GM03348 (cell line): ENCODE data around the gene NLRP14.

Experiments
- DNase-seq: peaks from one replicate; pipeline ENCODE4 v3.0.0; 2012; ENCODE audit warnings: low spot score

NLRP14 gene, protein sequence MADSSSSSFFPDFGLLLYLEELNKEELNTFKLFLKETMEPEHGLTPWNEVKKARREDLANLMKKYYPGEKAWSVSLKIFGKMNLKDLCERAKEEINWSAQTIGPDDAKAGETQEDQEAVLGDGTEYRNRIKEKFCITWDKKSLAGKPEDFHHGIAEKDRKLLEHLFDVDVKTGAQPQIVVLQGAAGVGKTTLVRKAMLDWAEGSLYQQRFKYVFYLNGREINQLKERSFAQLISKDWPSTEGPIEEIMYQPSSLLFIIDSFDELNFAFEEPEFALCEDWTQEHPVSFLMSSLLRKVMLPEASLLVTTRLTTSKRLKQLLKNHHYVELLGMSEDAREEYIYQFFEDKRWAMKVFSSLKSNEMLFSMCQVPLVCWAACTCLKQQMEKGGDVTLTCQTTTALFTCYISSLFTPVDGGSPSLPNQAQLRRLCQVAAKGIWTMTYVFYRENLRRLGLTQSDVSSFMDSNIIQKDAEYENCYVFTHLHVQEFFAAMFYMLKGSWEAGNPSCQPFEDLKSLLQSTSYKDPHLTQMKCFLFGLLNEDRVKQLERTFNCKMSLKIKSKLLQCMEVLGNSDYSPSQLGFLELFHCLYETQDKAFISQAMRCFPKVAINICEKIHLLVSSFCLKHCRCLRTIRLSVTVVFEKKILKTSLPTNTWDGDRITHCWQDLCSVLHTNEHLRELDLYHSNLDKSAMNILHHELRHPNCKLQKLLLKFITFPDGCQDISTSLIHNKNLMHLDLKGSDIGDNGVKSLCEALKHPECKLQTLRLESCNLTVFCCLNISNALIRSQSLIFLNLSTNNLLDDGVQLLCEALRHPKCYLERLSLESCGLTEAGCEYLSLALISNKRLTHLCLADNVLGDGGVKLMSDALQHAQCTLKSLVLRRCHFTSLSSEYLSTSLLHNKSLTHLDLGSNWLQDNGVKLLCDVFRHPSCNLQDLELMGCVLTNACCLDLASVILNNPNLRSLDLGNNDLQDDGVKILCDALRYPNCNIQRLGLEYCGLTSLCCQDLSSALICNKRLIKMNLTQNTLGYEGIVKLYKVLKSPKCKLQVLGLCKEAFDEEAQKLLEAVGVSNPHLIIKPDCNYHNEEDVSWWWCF

DNA sequence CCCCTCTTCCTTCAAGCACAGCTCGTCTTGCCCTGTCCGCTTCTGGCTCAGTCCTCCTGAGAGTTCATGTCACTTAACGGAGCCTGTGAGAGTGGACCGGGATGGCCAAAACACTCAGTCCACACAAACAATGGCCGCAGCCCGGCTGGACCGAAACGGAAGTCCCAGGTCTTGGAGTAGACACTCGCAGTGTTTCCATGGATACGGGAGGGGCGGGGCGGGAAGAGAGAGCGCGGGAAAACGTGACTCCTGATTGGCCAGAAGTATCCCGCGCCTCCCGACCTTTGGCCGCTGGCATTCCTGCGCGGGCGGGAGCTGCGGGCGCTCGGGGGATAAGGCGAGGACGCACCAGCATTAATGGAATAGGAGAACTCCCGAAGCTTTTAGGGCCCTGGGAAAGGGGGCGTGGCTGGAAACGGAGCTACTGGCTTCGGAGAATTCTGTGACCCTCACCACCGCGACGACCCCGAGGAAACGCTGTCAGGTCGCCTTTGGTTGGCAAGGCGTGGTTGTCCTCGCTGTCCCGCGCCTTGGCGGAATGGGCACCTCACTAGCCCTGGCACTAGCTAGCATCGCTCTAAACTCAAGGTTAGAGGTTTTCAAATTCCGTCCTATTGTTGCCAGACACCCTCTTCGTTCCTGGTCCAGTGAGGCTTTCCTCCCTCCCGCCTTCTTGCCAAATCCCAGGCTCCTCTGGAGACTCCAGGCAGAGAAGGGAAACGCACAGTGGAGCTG lies at the start of gene NLRP14, which contains the start of gene ZNF214:
TSS of gene NLRP14 (plus strand) at position 297 of the 735 bp plus-strand sequence. CDS start 18,108 bp downstream, outside the sequence.
TSS of gene ZNF214 (minus strand) at position 164 of the 735 bp plus-strand sequence. CDS start 17,511 bp downstream, outside the sequence.
- DNase-seq, result peak; percentile 97

DNA sequence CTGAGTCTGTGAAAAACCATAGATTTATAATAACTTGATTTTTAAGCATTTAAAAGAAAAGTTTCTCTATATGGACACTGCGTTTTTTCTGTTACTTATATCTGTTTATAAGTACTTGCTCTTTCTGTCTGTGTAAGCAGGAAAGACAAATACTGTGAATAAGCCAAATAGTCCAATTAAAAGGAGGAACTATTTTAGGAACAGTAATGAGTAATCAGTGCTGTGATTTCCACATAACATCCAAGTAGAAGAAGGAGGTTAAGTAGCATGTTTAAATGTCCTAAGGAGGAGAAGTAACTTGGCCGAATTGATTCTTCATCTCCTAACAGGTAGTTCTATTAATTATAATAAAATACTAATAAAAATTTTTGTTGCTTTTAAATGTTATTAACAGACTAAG lies 40.9 kb upstream of the NLRP14 start:
- DNase-seq, result no peak

- no peak for DNase-seq
These were observed 33.8 kb upstream of the NLRP14 start for GRCh38 chr11:6986487-6986886.

- DNase-seq, result peak; percentile 16
These were observed 31.8 kb upstream of the NLRP14 start for GRCh38 chr11:6988506-6988905.

DNA sequence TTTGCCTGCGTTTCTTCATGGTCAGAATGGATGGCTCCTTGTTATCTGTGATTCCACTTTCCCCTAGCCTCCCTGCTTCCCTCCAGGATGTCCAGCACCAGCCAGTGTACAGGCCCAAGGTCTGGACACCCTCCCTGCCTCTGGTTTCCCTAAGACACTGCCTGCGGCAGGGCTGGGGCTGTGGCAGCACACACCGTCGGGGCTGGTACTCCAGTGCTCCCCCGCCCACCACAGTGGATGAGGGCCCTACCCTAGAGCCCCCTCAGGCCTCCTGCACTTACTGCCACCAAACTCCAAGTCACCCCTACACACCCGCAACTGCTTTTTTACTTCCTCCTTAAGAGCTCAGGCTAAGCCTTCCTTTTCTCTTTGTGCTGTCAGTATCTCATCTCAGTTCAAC lies 29.1 kb upstream of the NLRP14 start:
- DNase-seq, result no peak

- DNase-seq, result peak; percentile 38
These were observed 28.3 kb upstream of the NLRP14 start for GRCh38 chr11:6992026-6992425.

DNA sequence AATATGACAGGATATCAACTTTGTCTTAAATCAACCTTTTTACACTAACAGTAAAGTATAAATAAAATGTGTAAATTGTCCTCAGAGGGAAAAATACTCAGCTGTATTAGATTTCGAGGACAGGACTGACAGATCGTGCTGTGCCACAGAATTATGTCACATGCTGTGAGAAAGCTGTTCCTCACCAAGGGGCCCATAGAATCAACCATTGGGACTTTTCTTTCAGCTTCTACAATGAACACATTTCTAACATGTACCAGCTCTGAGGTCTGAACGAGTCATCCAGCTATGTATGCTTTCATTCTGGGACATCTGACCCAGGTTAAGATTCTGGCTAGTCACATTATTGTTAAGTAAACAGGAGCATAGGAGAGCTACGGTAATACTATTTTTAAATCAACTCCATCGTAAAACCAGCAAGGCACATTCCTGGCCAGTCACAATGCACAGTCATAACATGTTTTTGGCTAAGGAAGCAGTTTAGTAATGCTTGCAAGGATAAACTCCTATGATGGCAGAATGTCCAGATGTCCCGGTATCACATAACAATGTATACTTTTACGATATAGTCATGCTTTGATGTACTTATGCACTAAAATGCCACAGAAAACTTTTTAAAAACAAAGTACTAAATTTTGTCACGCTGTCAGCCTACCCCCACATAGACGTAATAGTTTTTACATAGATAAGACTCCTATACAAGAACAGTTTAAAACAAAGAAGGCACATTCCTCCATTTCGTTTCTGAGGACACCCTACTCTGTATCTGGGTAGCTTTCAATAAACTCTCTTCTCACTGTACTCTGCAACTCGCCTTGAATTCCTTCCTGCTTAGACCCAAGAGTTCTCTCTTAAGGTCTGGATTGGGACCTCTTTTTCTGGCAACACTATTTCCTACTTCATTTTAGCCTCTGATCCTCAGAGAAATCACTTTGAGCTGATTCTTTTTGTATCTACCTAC lies 27.5 kb upstream of the NLRP14 start:
- peak; percentile 27 for DNase-seq

DNA sequence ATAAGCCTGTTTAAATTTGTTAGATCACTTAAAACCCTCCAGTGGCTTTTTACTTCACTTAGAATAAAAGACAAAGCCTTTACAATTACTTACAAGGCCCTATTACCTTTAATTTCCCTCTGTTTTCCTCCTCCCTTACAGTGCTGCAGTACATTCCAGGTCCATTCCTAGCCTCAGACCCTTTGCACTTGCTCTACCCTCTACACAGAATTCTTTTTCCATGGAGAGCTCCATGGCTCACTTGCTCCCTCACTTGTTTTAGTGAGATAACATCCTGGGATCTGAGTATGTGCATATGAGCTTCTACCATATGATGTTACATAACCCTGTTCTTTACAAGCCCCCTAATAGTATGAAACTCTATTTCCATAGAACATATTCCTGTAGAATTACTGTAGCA lies 24.6 kb upstream of the NLRP14 start:
- no peak for DNase-seq

DNA sequence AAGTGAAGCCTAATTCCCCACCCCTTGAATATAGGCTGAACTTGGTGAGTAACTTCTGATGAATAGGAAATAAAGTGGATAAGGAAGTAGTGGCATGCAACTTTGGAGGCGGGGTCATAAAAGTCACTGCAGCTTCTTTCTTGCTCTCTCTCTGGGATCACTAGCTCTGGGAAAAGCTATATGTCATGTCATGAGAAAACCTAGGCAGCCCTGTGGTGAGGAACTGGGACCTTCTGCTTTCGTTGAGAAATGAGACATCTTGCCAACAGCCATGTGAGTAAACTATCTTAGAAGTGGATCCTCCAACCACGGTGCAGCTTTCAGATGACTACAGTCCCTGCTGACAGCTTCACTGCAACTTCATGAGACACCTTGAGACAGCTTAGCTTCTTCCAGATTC lies 15.8 kb upstream of the NLRP14 start:
- DNase-seq, result peak; percentile 16

GRCh38 chr11:7014118-7014517 lies 6.2 kb upstream of the NLRP14 start:
- DNase-seq, result no peak

DNA sequence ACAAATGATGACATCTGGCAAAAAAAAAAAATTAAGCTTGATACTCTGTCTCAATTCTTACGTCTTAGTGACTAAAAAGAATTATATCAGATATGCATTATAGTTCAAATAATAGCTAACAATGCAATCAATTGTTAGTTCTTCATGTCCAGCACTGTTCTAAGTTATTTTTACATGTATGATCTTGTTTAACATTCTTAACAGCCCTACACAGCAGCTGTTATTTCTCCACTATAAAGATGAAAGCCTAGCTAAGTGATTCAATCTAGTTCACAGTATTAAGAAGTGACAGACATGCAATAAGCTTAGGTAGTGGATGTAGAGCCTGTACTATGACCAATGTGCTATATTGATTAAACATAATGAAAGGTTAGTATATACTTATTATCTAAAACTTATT lies 4.3 kb upstream of the NLRP14 start:
- DNase-seq, result no peak

- peak; percentile 40 for DNase-seq
These were observed 638 bp upstream of the NLRP14 start for GRCh38 chr11:7019500-7020182.

DNA sequence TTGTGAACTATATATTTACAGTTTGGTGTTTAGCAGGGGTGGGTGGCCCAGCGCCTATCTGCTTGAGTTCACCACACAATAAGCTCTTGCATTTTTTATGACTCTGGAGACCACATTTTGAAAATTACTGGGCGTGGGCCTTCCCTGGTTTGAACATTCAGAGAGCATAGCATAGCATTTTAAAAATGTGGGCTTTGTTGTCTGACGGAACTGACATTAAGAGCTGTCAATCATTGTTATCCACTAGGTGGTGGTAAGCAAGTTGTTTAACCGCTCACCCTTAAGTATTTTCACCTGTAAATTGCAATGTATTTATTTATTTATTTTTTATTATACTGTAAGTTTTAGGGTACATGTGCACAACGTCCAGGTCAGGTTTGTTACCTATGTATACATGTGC lies 1.0 kb downstream of the NLRP14 start:
- no peak for DNase-seq

GRCh38 chr11:7028141-7028540 lies 7.9 kb downstream of the NLRP14 start:
- no peak for DNase-seq

DNA sequence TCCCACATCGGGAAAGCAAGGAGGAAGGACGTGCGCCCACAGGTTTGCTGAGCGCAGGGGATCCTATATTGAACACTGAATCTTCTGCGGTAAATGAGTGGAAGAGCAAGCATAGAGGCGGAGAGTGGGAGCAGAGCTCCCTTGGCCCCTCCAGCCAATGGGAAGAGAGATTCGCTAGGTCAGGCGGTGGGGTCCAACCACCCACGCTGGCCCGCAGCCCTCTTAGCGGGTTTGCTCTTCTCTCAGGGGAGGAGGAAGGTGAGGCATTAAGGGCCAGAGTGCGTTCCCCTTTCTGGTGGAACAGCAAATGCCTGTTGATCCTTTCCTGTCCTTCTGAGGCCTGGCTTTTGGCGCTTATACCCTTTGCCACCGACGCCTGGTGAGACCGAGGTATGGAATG lies 10.6 kb downstream of the NLRP14 start:
- no peak for DNase-seq

- DNase-seq, result no peak
These were observed 11.2 kb downstream of the NLRP14 start for GRCh38 chr11:7031471-7031871.

- no peak for DNase-seq
These were observed 12.4 kb downstream of the NLRP14 start for GRCh38 chr11:7032692-7033091.

- no peak for DNase-seq
These were observed 13.7 kb downstream of the NLRP14 start for GRCh38 chr11:7034019-7034418.

GRCh38 chr11:7046474-7047175 lies 26.3 kb downstream of the NLRP14 start:
- DNase-seq, result peak; percentile 8
